Keratinocyte (primary cell): Measurements from ENCODE around the gene METTL5. TPM values are rescaled to one million over a fixed set of nuclear protein-coding genes. Genes with fewer than 3 reads are reported as not detected.
A peak's percentile ranks its signal among the peaks of the same experiment; 100 is the strongest.
"Not testable (repeated sequence)": the region's sequence is repeated elsewhere in the genome, so short reads cannot be mapped to it uniquely, and the experiment has no call there.

Experiments used
- DNase-seq: peaks from one replicate; pipeline ENCODE4 v3.0.0-alpha.2; 2011; ENCODE audit warnings: low read depth, missing footprints, low spot score
- FAIRE-seq: peaks from 2 replicates; lab custom pipeline; 2011; peaks lifted over from hg19 to GRCh38; lab: Jason Lieb, UNC
- H2AFZ ChIP-seq: 2 replicates; pipeline ENCODE4 v1.6.0; 2012; ENCODE audit warnings: low read length, control low read depth, inconsistent platforms; ENCODE audit not compliant: control insufficient read depth
- H3K27ac ChIP-seq: 2 replicates; pipeline ENCODE4 v1.5.1; 2011; ENCODE audit warnings: low read length; ENCODE audit not compliant: control insufficient read depth, insufficient read depth
- H3K27me3 ChIP-seq: 3 replicates; pipeline ENCODE4 v1.6.0; 2011; ENCODE audit warnings: low read length; ENCODE audit not compliant: control insufficient read depth, insufficient read depth; ENCODE audit errors: extremely low read depth
- H3K36me3 ChIP-seq, 2 experiments: 2 replicates in 1 of 2; 3 replicates in 1 of 2; pipeline ENCODE4 v1.5.1; 2011; ENCODE audit warnings: low read length in 2 of 2, mild to moderate bottlenecking in 1 of 2; ENCODE audit not compliant: control insufficient read depth in 2 of 2, insufficient read depth in 2 of 2; ENCODE audit errors: extremely low read depth in 1 of 2
- H3K4me1 ChIP-seq: 3 replicates; pipeline ENCODE4 v1.5.1; 2011; ENCODE audit warnings: low read length; ENCODE audit not compliant: control insufficient read depth, insufficient read depth; ENCODE audit errors: extremely low read depth
- H3K4me2 ChIP-seq: 3 replicates; pipeline ENCODE4 v1.6.0; 2011; ENCODE audit warnings: low read depth, low read length; ENCODE audit not compliant: control insufficient read depth, insufficient read depth; ENCODE audit errors: extremely low read depth
- H3K4me3 ChIP-seq, 3 experiments: fragments of 200-600 bp in 1 of 3; sonication (generic) in 1 of 3; 2 replicates in 2 of 3; 3 replicates in 1 of 3; pipeline ENCODE4 v1.5.1; 2011 to 2016; ENCODE audit warnings: low read length in 3 of 3, mild to moderate bottlenecking in 3 of 3, control low read depth in 2 of 3, inconsistent platforms in 1 of 3, low read depth in 1 of 3, mixed read lengths in 1 of 3, mixed run types in 1 of 3, moderate library complexity in 1 of 3; ENCODE audit not compliant: control insufficient read depth in 2 of 3, insufficient read depth in 2 of 3; ENCODE audit errors: extremely low read depth in 1 of 3
- H3K79me2 ChIP-seq: 2 replicates; pipeline ENCODE4 v1.6.0; 2012; ENCODE audit warnings: low read length; ENCODE audit not compliant: control insufficient read depth, insufficient read depth
- H3K9ac ChIP-seq: 3 replicates; pipeline ENCODE4 v1.6.0; 2011; ENCODE audit warnings: low read length; ENCODE audit not compliant: control insufficient read depth, insufficient read depth; ENCODE audit errors: extremely low read depth
- H3K9me1 ChIP-seq: 3 replicates; pipeline ENCODE4 v1.6.0; 2011; ENCODE audit warnings: low read length; ENCODE audit not compliant: control insufficient read depth, insufficient read depth; ENCODE audit errors: extremely low read depth
- H3K9me3 ChIP-seq: 2 replicates; pipeline ENCODE4 v1.5.1; 2012; ENCODE audit warnings: low read depth, low read length; ENCODE audit not compliant: control insufficient read depth
- H4K20me1 ChIP-seq: 3 replicates; pipeline ENCODE4 v1.6.0; 2011; ENCODE audit warnings: low read length; ENCODE audit not compliant: control insufficient read depth, insufficient read depth; ENCODE audit errors: extremely low read depth
- EZH2 ChIP-seq: IDR thresholded peaks from one replicate; pipeline ENCODE4 v1.6.1; 2012; ENCODE audit warnings: inconsistent platforms, mild to moderate bottlenecking, low read length, moderate library complexity
- dilution Hi-C: fragments of 300-500 bp; cut with MboI; formaldehyde crosslinking; loops from one replicate; pipeline ENCODE4 v1.7.0; 2020; ENCODE audit warnings: low sequenced_read_pairs; ENCODE audit not compliant: extremely low pct_ligation_motif_present
- polyA plus RNA-seq, 5 experiments: library from polyadenylated mRNA; depleted of rRNA in 3 of 5; stranded (reverse) in 3 of 5; stranded (forward) in 1 of 5; unstranded in 1 of 5; fragments of >200 nt; gene quantifications; 1 replicate in 1 of 5; 2 replicates in 3 of 5; 3 replicates in 1 of 5; pipeline versions ENCODE4 v1.2.1 to v1.2.3, GENCODE V29; 2011 to 2012; ENCODE audit warnings: missing spikeins in 2 of 5, low read depth in 1 of 5, low replicate concordance in 1 of 5
- TF ChIP-seq, protein P1 (sequence below), 3 experiments: IDR thresholded peaks in 1 of 3; conservative IDR thresholded peaks in 1 of 3; optimal IDR thresholded peaks in 1 of 3; 2 replicates in 2 of 3; 3 replicates in 1 of 3; pipeline versions ENCODE3 to v1.5.1; 2011; ENCODE audit warnings: low read length in 3 of 3, mild to moderate bottlenecking in 3 of 3, moderate library complexity in 2 of 3, control low read depth in 1 of 3, inconsistent platforms in 1 of 3; ENCODE audit not compliant: insufficient read depth in 2 of 3; ENCODE audit errors: extremely low read depth in 1 of 3

Gene METTL5
- polyA plus RNA-seq, 1 donor (not counting 4 experiments of a cell fraction or from before 2014, with no cell fraction given): 119 TPM

DNA sequence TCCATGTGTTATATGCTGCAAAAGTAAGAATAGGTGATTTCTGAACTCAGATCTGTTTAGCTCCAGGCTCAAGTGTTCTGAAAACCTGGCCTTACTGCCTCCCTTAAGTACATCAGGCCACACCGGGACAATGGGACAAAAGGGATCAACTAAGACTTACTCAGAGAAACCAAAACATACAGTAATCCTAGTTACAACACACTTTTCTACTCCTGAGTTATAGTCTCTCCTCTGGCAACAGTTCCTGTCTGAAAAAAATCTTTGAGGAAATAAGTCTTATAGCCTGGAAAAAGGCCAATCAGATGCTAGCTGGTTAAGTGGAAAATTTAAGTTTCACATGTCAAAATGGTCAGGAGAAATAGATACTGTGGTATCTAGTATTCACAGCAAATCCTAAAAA lies 5.6 kb downstream of the METTL5 start:
- Histone ChIP-seq H2AFZ (no peak overlapping the region), H3K27ac (peak overlapping the region; percentile 40), H3K4me3 (no peak overlapping the region), H3K27me3 (no peaks in the 10 kb centered on the region), H3K79me2 (peaks cover 50% of the 10 kb centered on the region), H3K4me2 (no peak overlapping the region), H3K9ac (no peak overlapping the region), H3K4me1 (peaks cover 38% of the 10 kb centered on the region), H3K36me3 (peaks cover 4 to 19% of the 10 kb centered on the region in 2 experiments), H3K9me3 (no peaks in the 10 kb centered on the region), H3K9me1 (no peaks in the 10 kb centered on the region), H4K20me1 (no peaks in the 10 kb centered on the region)
- TF ChIP-seq, protein P1, sequence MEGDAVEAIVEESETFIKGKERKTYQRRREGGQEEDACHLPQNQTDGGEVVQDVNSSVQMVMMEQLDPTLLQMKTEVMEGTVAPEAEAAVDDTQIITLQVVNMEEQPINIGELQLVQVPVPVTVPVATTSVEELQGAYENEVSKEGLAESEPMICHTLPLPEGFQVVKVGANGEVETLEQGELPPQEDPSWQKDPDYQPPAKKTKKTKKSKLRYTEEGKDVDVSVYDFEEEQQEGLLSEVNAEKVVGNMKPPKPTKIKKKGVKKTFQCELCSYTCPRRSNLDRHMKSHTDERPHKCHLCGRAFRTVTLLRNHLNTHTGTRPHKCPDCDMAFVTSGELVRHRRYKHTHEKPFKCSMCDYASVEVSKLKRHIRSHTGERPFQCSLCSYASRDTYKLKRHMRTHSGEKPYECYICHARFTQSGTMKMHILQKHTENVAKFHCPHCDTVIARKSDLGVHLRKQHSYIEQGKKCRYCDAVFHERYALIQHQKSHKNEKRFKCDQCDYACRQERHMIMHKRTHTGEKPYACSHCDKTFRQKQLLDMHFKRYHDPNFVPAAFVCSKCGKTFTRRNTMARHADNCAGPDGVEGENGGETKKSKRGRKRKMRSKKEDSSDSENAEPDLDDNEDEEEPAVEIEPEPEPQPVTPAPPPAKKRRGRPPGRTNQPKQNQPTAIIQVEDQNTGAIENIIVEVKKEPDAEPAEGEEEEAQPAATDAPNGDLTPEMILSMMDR (optimal IDR thresholded peaks at IDR 0.05 in 1 of 3, IDR thresholded peaks at IDR 0.05 in 1 of 3, conservative IDR thresholded peaks at IDR 0.05 in 1 of 3; ENCODE audit: extremely low read depth in 1 of 3, insufficient read depth in 2 of 3, low read length in 3 of 3): no peak
- TF ChIP-seq EZH2: no peak
- dilution Hi-C loops: no loop called here
- no peak for DNase-seq
- FAIRE-seq: no peak

DNA sequence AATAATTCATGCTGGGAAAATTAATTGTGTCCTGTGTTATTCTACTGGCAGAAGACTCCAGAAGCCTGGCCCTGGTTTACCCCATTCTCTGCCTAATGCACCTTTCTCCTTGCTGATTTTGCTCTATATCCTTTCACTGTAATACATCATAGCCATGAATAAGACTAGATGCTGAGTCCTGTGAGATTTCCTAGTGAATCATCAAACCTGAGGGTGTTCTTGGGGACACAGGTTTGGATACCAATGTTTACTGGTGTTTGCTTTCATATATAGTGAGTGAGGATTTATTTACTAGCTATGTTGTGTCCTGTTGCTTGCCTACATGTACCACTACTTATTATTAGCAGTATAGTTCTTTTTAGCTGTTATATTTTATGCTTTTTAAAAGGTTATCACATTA lies 6.5 kb downstream of the METTL5 start:
- TF ChIP-seq EZH2: no peak
- TF ChIP-seq, protein P1 (optimal IDR thresholded peaks at IDR 0.05 in 1 of 3, IDR thresholded peaks at IDR 0.05 in 1 of 3, conservative IDR thresholded peaks at IDR 0.05 in 1 of 3; ENCODE audit: extremely low read depth in 1 of 3, insufficient read depth in 2 of 3, low read length in 3 of 3): no peak
- Histone ChIP-seq H3K9me3 (no peaks in the 10 kb centered on the region), H3K9me1 (no peaks in the 10 kb centered on the region), H3K27me3 (no peaks in the 10 kb centered on the region), H3K4me3 (no peak overlapping the region), H3K4me2 (no peak overlapping the region), H3K79me2 (peaks cover 42% of the 10 kb centered on the region), H3K36me3 (peaks cover 5 to 19% of the 10 kb centered on the region in 2 experiments), H2AFZ (no peak overlapping the region), H3K4me1 (peaks cover 33% of the 10 kb centered on the region), H3K9ac (no peak overlapping the region), H3K27ac (peak overlapping the region; percentile 10), H4K20me1 (no peaks in the 10 kb centered on the region)
- FAIRE-seq (no peak), DNase-seq (no peak)
- dilution Hi-C loops: no loop called here

DNA sequence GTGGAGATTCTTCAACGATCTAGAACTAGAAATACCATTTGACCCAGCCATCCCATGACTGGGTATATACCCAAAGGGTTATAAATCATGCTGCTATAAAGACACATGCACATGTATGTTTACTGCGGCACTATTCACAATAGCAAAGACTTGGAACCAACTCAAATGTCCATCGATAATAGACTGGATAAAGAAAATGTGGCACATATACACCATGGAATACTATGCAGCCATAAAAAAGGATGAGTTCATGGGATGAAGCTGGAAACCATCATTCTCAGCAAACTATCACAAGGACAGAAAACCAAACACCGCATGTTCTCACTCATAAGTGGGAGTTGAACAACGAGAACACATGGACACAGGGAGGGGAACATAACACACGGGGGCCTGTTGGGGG lies 7.3 kb downstream of the METTL5 start:
- H3K27me3 ChIP-seq, H3K4me3 ChIP-seq, H3K4me2 ChIP-seq, DNase-seq, FAIRE-seq, H4K20me1 ChIP-seq, H3K9ac ChIP-seq, H2AFZ ChIP-seq, H3K9me1 ChIP-seq, H3K9me3 ChIP-seq, dilution Hi-C loops, H3K27ac ChIP-seq: not testable (repeated sequence)
- peaks cover 24% of the 10 kb centered on the region for H3K4me1 ChIP-seq
- peaks cover 5 to 19% of the 10 kb centered on the region in 2 experiments for H3K36me3 ChIP-seq
- peaks cover 34% of the 10 kb centered on the region for H3K79me2 ChIP-seq

DNA sequence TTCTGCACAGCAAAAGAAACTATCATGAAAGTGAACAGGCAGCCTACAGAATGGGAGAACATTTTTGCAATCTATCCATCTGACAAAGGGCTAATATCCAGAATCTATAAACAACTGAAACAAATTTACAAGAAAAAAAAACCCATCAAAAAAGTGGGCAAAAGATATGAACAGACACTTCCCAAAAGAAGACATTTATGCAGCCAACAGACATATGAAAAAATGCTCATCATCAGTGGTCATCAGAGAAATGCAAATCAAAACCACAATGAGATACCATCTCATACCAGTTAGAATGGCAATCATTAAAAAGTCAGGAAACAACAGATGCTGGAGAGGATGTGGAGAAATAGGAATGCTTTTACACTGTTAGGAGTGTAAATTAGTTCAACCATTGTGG lies 7.7 kb downstream of the METTL5 start:
- DNase-seq, H3K9me3 ChIP-seq, H3K27me3 ChIP-seq, H4K20me1 ChIP-seq, H3K27ac ChIP-seq, dilution Hi-C loops, H3K4me2 ChIP-seq, FAIRE-seq, H3K9ac ChIP-seq, H2AFZ ChIP-seq, H3K9me1 ChIP-seq, H3K4me3 ChIP-seq: not testable (repeated sequence)
- H3K4me1 ChIP-seq: peaks cover 24% of the 10 kb centered on the region
- peaks cover 31% of the 10 kb centered on the region for H3K79me2 ChIP-seq
- H3K36me3 ChIP-seq: peaks cover 6 to 24% of the 10 kb centered on the region in 2 experiments
